Activated CD8-positive, alpha-beta memory T cell treated with anti-CD3 and anti-CD28 coated beads for 1 hour (primary cell): ENCODE results near the gene CNST.
"Not testable (repeated sequence)": the region's sequence is repeated elsewhere in the genome, so short reads cannot be mapped to it uniquely, and the experiment has no call there.

Experiments
- DNase-seq, 2 donors: peaks; one replicate each; pipeline ENCODE4 v3.0.0-alpha.2; 2020; ENCODE audit warnings: low read depth in 1 of 2; ENCODE audit errors: extremely low read depth in 1 of 2

Gene CNST

DNA sequence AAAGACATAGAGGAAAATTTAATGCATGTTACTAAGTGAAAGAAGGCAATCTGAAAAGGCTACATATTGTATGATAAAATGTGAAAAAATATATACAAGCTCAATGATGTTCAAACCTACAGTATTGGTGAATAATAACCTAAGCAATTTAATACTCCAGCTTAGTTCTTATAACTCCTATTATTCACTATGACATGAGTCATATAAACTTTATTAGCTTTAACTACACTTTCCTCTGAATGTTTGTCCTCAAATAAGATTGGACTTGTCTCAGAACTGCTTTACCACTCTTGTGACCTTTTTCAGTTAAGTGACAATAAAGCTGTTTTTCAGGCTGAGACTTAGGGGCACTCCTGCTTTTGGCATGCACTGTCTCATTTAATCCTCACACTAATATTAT, 50.9 kb downstream of the CNST start:
- DNase-seq: no peak

DNA sequence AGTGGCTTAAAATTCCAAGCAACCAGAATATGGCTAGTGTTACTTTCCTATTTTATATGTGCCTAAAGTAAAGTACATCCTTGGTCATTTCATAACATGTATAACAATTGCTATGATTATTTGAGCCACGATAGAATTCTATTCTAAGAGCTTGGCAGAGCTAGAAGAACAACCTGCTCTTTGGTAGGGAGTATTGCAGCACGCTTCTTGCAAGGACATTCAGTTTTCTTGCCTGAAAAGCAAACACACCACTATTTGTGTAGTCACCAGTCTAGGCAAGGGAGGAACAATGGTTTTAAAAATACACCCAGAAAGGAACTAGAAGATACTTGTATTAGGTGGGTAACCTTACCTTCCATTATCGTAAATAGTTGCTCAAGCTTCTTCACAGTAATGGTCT, 51.5 kb downstream of the CNST start:
- DNase-seq: no peak

DNA sequence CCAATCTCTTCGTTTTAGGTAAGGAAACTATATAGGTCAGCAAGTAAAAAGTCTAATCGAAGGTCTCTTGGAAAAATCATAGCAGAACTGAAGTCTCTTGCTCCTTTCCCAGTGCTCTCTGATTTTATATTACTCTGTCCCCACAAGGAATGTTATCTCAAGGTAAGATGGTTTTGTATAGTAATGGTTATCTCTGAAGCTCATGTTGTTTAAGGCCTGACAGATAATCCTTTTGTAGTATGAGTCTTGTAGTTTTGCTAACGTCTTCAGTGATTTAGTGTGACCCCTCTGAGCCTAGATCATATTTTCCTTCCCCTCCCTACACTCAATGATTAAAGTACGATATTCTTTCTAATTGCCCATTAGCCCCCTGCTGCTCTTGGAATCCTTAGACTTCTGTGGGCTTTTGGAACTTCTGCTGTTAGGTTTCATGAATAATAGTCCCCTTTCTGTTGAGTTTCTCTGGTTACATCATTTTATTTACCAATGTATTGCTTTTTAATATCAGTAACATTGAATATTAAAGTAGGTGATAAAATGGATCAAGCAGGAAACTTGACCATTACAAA, 52.1 kb downstream of the CNST start:
- no peak for DNase-seq

DNA sequence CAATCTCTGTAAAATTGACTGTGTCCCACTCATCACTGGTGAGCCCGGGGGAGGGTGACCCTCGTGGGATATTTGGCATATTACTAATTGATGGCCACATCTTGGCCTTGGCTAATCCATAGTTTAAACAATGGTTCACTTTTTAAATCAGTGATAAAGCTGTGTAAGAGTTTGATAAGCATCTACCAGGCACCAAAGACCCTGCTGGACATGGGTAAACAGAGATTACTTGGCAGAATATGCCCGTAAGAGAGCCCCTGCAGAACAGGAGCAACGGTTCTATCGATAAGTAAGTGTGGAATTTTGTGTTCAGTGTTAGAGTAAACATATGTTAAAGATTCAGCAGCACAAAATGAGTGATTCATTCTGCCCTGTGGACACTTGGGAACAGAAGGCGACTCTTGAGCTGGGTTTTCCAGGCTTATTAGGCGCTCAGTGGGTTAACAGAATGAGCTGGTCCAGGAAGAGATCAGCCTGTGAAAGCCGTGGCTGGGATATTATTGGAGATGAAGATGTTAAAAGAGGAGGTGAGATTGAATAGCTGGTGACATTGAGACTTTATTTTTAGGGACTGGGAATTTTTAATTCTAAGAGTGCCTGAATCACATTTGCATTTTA, 55.9 kb downstream of the CNST start:
- no peak for DNase-seq

DNA sequence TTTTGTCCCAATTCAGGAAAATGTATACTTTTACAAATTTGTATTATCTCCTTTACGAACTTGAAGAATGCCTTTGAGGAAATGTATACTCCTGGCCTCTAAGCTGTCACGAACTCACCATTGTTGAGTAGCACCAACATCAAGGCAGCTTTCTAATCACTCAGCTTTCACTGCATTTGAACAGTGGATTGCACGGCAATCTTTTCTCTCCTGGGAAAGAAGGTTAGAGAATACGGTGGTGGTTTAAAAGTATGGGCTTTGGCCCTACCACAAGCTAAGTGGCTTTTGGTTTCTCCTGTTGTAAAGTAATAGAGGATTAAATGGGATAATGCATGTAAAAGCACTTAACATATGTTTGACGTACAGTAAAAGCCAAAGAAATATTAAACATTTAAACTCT, 57.8 kb downstream of the CNST start:
- DNase-seq: no peak

DNA sequence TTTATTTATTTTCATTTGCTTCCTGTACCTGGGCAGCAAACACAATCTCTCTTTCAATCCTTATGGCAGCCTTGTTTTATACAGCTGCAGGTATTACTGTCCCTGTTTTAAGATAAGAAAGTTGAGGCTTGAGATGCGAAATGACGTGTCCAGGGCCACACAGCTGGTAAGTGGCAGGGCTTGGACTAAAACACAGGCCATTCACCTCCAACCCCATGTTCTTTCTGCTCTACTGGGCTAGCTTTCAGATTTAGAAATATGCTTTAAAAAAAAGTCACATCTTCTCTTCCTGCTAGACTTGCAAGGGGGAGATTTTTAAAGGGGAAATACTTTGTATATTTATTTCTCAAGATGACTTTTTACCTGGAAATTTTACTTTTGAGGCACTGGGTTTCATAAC, 62.8 kb downstream of the CNST start:
- DNase-seq: no peak

DNA sequence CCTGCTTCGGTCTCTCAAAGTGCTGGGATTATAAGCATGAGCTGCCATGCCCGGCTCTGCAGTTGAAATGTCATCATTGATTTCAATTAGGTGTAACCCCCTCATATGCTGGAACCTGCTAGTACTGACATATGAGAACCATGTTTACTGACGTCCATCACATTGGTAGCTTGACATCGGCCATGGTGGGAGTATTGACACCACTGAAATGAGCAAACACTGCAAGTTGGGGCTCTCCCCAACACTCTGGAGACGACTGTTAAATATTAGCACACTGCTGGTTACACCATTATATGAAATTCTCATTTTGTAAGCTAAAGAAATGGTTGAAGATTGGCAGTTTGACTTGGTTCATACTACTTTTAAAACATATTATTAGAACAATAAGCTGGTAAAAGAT, 63.7 kb downstream of the CNST start:
- no peak for DNase-seq

DNA sequence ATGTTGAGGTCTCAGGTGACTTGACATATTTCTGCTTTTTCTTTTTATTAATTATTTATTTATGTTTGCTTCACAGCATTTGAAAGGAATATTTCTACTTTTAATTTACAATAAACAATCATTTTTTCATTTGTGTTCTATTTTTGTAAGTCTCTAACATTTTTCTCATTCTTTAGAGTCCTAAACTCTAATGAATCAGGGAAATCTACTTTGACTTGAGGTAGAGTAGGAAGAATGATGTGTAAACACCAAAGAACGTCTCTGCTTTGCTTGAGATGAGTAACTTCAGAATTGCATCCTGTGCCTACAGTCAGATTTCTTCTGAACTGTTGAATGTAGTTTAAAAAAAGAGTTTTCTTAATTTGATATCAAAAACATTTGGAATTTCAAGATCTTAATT, 65.2 kb downstream of the CNST start:
- DNase-seq: no peak

DNA sequence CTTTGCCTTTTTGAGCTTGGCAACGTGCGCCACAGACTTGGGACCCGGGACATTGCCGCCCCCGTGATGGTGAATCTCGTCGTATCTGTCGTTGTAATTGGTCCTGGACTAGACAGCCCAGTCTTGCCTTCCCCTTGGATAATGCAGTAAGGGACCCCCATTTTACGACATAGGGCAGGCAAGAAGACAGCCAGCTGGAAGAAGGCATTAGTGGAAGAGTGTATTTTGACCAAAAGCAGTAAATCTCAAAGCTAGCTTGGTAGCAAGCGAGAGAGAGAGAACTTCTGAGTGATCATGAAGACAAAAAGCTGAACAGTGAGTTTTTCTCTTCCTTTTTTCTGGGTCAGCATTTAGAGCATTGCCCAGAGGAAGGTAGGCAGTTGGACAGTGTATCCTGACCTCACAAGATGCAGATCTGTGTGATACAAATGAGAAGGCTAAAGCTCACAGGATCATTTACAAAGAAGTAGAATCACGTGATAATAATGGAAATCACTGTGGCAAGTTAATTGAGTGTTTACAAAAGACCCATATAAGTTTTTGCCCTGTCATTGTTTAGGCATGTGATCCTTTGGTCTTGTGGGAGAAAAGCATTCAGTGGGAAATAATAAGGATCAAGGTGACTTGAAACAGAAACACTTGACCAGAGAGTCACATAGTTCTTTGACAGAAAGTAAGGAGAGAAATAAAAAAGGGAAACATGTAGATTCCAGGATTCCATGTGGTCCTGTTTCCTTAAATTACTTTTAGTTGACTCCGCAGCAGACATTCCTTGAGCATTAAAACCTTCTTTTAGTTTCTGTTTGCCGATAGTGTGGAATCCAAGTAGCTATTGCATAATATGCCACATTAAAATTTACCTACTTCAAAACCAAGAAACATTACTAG, 66.3 kb downstream of the CNST start:
- DNase-seq: no peak

DNA sequence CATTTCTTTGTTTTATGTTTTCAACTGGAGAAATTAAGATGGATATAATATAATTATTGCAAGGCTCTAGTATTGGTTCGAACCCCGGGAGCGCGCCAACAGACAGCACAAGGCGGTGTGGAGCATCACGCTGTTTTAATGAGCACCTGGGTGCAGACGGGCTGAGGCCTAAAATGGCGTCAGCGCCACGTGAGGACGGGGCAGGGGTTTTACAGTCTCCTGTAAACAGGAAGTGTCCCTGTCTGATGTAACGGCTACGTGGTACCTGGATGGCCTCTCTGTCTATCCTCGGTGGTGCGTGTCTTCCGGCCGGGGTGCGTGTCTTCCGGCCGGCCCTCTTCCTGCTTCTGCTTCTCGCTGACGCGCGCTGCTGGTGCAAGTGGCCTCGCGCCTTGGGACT, 68.4 kb downstream of the CNST start:
- DNase-seq: not testable (repeated sequence)

DNA sequence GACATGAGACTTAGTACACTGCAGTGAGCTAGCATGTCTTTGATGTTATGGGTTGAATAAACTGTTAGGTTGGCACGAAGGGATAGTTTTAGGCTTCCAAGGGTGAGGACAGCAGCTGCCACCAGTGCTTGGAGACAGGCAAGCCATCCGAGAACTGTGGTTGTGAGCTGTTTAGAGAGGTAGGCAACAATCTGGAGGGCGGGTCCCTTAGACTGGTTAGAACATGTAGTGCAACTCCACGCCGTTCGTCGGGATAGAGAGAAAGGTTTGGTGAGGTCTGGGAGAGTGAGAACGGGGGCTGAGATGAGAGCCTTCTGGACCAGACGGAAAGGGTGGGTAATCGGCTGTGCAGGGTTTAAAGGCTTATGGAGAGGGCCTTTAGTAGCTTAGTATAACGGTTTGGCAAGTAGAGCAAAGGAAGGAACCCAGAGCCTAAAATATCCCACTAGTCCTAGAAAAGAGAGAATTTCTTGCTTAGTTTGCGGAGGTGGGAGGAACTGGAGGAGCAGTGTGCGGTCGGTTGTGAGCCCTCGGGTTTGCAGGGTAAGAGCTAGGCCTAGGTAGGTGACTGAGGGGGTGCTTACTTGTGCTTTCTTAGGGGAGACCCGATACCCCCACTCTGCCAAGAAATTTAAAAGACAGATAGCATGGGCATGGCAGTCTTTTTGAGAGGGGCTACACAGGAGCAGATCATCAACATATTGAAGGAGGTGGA, 72.8 kb downstream of the CNST start:
- no peak for DNase-seq

DNA sequence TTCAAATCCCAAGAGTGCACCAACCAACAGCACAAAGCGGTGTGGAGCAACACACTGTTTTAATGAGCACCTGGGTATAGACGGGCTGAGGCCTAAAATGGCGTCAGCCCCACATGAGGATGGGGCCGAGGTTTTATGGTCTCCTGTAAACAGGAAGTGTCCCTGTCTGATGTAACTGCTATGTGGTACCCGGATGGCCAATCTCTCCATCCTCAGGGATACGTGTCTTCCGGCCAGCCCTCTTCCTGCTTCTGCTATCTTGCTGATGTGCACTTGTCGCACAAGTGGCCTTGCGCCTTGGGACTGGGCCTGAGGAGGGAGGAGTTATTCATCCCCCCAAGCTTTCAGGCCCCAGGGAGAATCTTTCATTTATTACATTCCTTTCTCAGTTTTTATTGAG, 73.5 kb downstream of the CNST start:
- DNase-seq: no peak

DNA sequence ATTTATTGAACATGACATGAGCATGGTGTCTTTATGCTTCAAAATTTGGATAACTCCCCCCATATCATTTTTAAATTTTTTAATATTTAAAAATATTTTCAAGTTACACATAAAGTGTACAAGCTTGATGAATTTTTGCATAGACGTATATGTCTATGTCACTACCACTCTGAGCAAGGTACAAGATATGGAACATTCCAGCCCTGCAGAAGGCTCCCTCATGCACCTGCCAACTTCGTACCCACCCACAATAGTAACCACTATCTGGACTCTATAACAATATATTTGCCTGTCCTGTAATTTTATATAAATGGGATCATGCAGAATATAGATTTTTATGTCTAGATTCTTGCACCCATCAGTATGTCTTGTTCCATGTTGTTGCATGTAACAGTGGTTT, 74.5 kb downstream of the CNST start:
- DNase-seq: no peak

DNA sequence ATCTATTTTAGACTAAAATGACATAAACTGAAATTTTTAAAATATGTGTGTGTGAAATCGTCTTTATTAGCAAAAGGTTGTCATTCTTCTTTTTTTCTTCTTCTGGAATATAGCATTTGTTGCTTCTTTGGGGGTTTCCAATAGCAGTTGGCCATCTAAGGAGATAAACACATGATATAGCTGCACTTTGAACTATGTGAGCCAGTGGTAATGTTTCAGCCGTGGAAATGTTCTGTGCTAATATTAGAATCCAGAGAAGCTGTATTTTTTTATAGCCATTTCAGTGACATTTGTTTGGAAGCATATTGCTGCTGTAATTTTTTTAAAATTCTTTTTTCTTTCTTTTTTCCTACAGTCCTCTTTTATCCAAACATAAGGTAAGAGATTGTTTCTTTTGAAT, 75.1 kb downstream of the CNST start:
- DNase-seq: no peak

DNA sequence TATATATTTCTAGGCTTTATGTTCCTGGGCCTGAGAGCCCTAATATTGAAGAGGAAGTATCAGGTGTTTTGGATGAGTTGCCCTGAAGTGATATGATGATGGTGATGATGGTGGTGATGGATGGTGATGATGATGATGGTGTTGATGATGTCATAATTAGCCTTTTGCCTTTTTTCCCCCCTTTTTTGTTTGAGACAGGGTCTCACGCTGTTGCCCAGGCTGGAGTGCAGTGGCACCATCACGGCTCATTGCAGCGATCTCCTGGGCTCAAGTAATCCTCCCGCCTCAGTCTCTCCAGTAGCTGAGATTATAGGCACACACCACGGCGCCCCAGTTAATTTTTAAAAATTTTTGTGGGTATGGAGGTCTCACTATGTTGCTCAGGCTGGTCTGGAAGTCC, 76.5 kb downstream of the CNST start:
- DNase-seq: no peak

DNA sequence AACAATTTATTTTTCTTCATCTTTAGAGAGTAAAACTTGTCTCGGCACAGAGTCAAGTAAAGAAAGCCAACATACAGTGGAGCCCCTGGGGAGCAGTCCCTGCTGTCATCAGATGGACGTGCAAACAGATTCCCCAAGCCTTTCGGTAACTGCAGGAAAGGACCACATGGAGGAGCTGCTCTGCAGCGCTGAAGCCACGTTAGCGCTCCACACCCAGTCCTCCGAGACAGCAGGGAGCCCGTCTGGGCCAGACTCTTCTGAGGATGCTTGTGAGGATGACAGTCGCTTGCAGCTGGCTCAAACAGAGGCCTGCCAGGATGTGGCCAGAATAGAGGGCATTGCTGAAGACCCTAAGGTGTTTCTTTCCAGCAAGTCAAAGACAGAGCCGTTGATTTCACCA, 80.9 kb downstream of the CNST start:
- DNase-seq: no peak

DNA sequence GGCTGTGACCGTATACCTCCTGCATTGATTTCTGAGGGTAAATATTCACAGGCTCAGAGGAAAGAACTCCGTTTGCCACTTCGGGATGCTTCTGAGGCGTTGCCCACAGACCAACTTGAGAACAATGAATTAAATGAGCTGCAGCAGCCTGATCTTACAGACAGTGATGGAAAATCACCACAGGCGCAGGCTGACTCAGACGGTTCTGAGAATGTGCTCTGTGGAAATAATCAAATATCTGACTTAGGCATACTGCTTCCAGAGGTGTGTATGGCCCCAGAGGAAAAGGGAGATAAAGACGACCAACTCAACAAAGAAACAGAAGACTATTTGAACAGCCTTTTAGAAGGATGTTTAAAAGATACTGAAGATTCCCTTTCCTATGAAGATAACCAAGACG, 81.3 kb downstream of the CNST start:
- no peak for DNase-seq

DNA sequence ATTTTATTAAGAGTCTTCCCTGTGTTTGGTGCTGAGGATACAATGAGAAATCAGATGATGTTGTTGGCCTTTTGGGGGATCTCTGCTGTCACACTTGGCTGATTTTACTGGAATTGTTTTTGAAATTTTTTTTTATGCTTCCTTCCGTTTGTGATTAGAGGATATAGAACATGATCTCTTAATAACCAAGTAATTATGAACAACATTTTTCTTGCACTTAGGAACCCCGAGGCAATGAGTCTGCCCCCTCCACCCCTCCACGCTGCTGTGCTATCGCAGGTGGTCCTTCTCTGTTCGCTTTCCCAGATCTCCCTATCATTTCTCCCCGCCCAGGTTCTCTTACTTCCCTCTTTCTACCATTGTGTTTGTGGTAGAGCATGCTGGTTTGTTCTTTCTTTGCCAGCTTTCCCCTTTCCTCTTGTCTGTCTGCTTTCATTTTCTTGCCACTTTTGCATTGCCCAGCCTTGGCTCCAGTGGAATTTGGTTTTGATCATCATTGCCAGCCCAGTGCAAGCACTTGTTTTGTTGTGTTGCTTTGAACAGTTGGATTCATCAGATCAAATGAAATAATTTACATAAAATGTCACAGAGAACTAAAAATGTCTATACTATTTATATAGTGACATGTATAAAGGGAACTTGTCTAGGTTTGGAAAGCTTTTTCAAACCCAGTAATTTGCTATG, 84.9 kb downstream of the CNST start:
- DNase-seq: no peak

DNA sequence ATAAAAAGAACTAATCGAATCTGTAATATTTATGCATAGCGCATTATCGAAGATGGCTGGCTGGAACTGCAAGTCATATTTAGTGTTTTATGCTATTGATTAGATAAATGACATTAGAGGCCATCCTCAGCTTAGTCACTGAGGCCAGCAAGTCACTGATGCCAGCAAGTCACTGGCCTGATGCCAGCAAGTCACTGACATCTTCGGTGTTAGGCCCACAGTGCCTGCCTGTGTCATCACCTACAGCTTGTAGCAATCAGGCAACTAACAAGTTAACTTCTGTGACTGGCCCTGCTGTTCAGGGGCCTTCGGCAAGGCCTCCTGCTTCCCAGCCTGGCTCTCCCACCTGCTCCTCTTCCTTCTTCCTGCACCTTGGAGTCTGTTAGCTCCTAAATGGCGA, 92.3 kb downstream of the CNST start:
- no peak for DNase-seq

DNA sequence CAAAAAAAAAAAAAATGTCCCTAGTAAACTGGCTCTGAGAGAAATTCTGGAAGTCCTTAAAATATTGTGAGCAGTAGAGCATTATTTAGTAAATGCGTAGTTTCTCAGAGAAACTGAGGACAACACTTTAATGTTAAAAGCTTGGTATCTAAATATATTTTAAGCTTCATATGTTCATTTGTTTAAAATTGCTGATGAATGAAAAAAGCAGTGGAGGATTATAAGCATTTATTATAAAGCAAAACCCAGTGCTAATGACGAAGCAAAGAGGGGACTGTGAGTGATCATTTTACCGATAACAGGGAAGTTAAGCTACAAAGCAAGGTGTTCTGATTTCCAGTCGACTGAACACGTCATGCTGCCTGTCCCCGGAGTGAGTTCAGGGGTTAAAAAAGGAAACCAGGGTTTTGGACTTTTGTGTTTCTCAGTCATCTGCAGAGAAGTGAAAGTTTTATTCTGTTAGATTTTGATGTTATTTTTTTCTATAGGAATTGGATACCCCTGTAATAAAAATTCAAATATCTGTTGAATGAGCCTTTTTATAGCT, 93.4 kb downstream of the CNST start:
- no peak for DNase-seq

DNA sequence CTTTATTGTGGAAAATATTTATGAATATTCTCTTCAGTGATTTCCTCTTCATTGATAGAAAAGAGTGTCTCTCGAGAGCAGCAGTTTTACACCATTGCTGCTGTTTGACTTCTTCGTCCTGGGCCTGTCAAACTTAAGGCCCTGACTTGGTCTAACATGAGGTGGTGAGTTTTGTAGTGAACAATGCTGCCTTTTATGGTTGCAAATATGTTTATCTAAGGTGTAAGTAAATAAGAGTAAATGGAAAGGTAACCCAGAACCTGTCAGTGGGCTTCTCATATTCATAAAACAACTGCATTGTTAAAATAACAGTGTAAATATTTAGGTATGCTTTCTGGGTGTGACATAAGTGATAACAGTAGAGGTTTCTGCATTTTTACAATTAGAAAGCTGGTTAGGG, 95.2 kb downstream of the CNST start:
- DNase-seq: no peak
